Lower leg skin (tissue), 4 donors: Measurements from ENCODE around the gene SEMA3D. TPM values are rescaled to one million over a fixed set of nuclear protein-coding genes. Genes with fewer than 3 reads are reported as not detected.

Experiments used
- DNase-seq, 2 donors: peaks; one replicate each; pipeline ENCODE4 v3.0.0-alpha.2; 2019; ENCODE audit warnings: low spot score in 2 of 2
- H3K4me3 ChIP-seq: fragments of 200-600 bp; sonication (generic); 2 replicates; pipeline ENCODE4 v1.5.1; 2017; ENCODE audit warnings: mild to moderate bottlenecking, low read depth; ENCODE audit not compliant: poor library complexity, severe bottlenecking
- POLR2A ChIP-seq, 2 donors: fragments of 450-650 bp; IDR thresholded peaks; one replicate each; pipeline ENCODE4 v1.6.1; 2016 to 2017; ENCODE audit warnings: antibody characterized with exemption in 2 of 2, mild to moderate bottlenecking in 1 of 2, moderate library complexity in 1 of 2
- WGBS, 2 donors: methylation state at CpG; one replicate each; pipeline ENCODE4 v1.1.5; 2018; 5-methylcytosine and 5-hydroxymethylcytosine counted together
- intact Hi-C: fragments of 100-400 bp; cut with DNase I; formaldehyde crosslinking; loops from one replicate; pipeline ENCODE4 v1.15.0; 2023; ENCODE audit warnings: low total_unique reads
- total RNA-seq, 4 donors: library from RNA; depleted of rRNA; stranded (reverse); fragments of >200 nt; gene quantifications; one replicate each; pipeline ENCODE4 v1.1.0, GENCODE V29; 2016
- TF ChIP-seq, protein P1 (sequence below), 3 donors: fragments of 450-650 bp; IDR thresholded peaks; one replicate each; pipeline ENCODE4 v1.5.1; 2016; ENCODE audit warnings: antibody characterized with exemption in 3 of 3, mild to moderate bottlenecking in 3 of 3, moderate library complexity in 2 of 3

SEMA3D gene
- total RNA-seq, 4 donors from 2014 or later = 2.4 to 4.7 (median 2.7) TPM

- 60 to 82% methylated on average over 1 of the region's 1 CpG for WGBS, 2 donors
- no peak for DNase-seq
- TF ChIP-seq, protein P1, sequence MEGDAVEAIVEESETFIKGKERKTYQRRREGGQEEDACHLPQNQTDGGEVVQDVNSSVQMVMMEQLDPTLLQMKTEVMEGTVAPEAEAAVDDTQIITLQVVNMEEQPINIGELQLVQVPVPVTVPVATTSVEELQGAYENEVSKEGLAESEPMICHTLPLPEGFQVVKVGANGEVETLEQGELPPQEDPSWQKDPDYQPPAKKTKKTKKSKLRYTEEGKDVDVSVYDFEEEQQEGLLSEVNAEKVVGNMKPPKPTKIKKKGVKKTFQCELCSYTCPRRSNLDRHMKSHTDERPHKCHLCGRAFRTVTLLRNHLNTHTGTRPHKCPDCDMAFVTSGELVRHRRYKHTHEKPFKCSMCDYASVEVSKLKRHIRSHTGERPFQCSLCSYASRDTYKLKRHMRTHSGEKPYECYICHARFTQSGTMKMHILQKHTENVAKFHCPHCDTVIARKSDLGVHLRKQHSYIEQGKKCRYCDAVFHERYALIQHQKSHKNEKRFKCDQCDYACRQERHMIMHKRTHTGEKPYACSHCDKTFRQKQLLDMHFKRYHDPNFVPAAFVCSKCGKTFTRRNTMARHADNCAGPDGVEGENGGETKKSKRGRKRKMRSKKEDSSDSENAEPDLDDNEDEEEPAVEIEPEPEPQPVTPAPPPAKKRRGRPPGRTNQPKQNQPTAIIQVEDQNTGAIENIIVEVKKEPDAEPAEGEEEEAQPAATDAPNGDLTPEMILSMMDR (IDR thresholded peaks at IDR 0.05) = no peak
- no peak for TF ChIP-seq POLR2A (IDR thresholded peaks at IDR 0.05)
- H3K4me3 ChIP-seq = no peak overlapping the region
- intact Hi-C loops = no loop called here
Observed at GRCh38 chr7:85081846-85082245, 105.0 kb downstream of the SEMA3D start.

GRCh38 chr7:85081392-85081791 lies 105.5 kb downstream of the SEMA3D start:
- intact Hi-C loops = no loop called here
- TF ChIP-seq, protein P1 (IDR thresholded peaks at IDR 0.05) = no peak
- TF ChIP-seq POLR2A (IDR thresholded peaks at IDR 0.05) = no peak
- no peak for DNase-seq
- no peak overlapping the region for H3K4me3 ChIP-seq
- 18 to 22% methylated on average over 1 of the region's 1 CpG for WGBS, 2 donors

DNA sequence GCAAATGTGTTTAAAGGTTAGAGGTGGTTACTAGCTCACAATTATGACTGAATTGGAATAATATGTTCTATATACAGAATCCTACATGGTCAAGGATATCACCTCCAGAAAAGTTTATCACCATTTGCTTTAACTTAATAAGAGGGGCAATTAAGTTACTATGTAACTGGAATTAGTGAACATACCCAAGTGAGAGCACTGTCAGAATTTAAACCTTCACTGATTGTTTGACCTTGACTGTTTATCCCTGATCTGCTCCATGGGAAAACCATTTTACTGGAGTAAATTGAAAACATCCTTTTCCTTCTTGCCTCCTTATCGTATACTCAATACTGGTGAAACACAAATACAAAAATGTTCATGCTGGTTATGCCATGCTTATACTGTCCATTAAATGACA lies 107.4 kb downstream of the SEMA3D start:
- WGBS, 2 donors = 83 to 96% methylated on average over 1 of the region's 1 CpG
- intact Hi-C loops = no loop called here
- TF ChIP-seq POLR2A (IDR thresholded peaks at IDR 0.05) = no peak
- TF ChIP-seq, protein P1 (IDR thresholded peaks at IDR 0.05) = no peak
- H3K4me3 ChIP-seq = no peak overlapping the region
- DNase-seq = no peak

- no peak for DNase-seq
- WGBS, 2 donors = 67 to 74% methylated on average over 3 of the region's 3 CpGs
- H3K4me3 ChIP-seq = no peak overlapping the region
- no peak for TF ChIP-seq POLR2A (IDR thresholded peaks at IDR 0.05)
- TF ChIP-seq, protein P1 (IDR thresholded peaks at IDR 0.05) = no peak
- intact Hi-C loops = no loop called here
Observed at GRCh38 chr7:85078181-85078580, 108.7 kb downstream of the SEMA3D start.

GRCh38 chr7:85075864-85076263 lies 111.0 kb downstream of the SEMA3D start:
- 82 to 88% methylated on average over 2 of the region's 2 CpGs for WGBS, 2 donors
- no peak for DNase-seq
- intact Hi-C loops = no loop called here
- no peak for TF ChIP-seq POLR2A (IDR thresholded peaks at IDR 0.05)
- TF ChIP-seq, protein P1 (IDR thresholded peaks at IDR 0.05) = no peak
- no peak overlapping the region for H3K4me3 ChIP-seq

DNA sequence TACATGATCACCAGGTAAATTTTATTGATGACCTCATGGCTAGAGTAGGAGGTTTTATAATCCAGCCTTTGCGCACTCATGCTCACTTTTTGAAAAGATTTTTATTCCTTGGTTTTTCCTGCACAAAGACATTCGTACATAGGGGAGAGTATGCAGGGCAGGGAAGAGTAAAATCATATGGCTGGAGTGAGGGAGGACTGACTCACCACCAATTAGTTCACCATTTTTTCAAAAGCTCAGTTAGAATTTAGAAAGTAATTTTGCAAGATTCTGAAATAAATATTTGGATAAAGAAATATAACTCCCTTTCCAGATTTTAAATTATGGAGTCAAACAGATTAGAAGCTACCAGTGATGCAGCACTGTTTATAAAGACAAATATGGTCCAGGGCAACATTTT lies 111.9 kb downstream of the SEMA3D start:
- WGBS, 2 donors = 88 to 92% methylated on average over 2 of the region's 2 CpGs
- intact Hi-C loops = no loop called here
- DNase-seq = no peak
- H3K4me3 ChIP-seq = no peak overlapping the region
- TF ChIP-seq, protein P1 (IDR thresholded peaks at IDR 0.05) = no peak
- no peak for TF ChIP-seq POLR2A (IDR thresholded peaks at IDR 0.05)
